Lung microvascular endothelial cell (primary cell): ENCODE data around the gene PCSK4. TPM values are rescaled to one million over a fixed set of nuclear protein-coding genes. Genes with fewer than 3 reads are reported as not detected.
"Not testable (repeated sequence)": the region's sequence is repeated elsewhere in the genome, so short reads cannot be mapped to it uniquely, and the experiment has no call there.

Experiments used
- DNase-seq, 2 donors: peaks; one replicate each; pipeline versions ENCODE4 v3.0.0 to v3.0.0-alpha.2; 2010; ENCODE audit warnings: low read depth in 2 of 2
- total RNA-seq: library from RNA; depleted of rRNA; stranded (reverse); fragments of >200 nt; gene quantifications from 2 replicates; pipeline ENCODE4 v1.2.1, GENCODE V29; 2014

Gene PCSK4
- total RNA-seq, 1 donor from 2014 or later = 0.60 TPM

- no peak for DNase-seq
Observed at GRCh38 chr19:1487576-1488281, 2.4 kb downstream of the PCSK4 start.

- no peak for DNase-seq
Observed at GRCh38 chr19:1486720-1487575, 3.2 kb downstream of the PCSK4 start.

- no peak for DNase-seq
Observed at GRCh38 chr19:1483979-1484428, 6.1 kb downstream of the PCSK4 start.

- DNase-seq = no peak
Observed at GRCh38 chr19:1483131-1483978, 6.8 kb downstream of the PCSK4 start.

GRCh38 chr19:1482361-1483130 is 7.6 kb downstream of the PCSK4 start:
- DNase-seq = no peak

- DNase-seq = no peak
Observed at GRCh38 chr19:1481893-1482360, 8.2 kb downstream of the PCSK4 start.

- DNase-seq = no peak
Observed at GRCh38 chr19:1481224-1481892, 8.8 kb downstream of the PCSK4 start.

GRCh38 chr19:1478934-1479707 is 11.0 kb downstream of the PCSK4 start, which contains the start of gene C19orf25:
C19orf25 (minus strand) TSS chr19:1479215; CDS start chr19:1478903, 312 bp downstream.
- DNase-seq = peak; percentile 94 to 95

GRCh38 chr19:1477056-1477455 is 13.1 kb downstream of the PCSK4 start:
- DNase-seq = not testable (repeated sequence)

- DNase-seq = no peak
Observed at GRCh38 chr19:1475751-1476437, 14.3 kb downstream of the PCSK4 start.

GRCh38 chr19:1474765-1475351 is 15.3 kb downstream of the PCSK4 start:
- DNase-seq = no peak

GRCh38 chr19:1474011-1474764 is 16.0 kb downstream of the PCSK4 start:
- DNase-seq = no peak

- no peak for DNase-seq
Observed at GRCh38 chr19:1473085-1473851, 16.9 kb downstream of the PCSK4 start.

- DNase-seq = no peak
Observed at GRCh38 chr19:1472231-1473084, 17.7 kb downstream of the PCSK4 start.

GRCh38 chr19:1471515-1472160 is 18.5 kb downstream of the PCSK4 start:
- DNase-seq = no peak
